GM21526 (cell line): Measurements from ENCODE around the gene NONO.
"Not testable (repeated sequence)": the region's sequence is repeated elsewhere in the genome, so short reads cannot be mapped to it uniquely, and the experiment has no call there.

ENCODE experiments used
- ATAC-seq: cut with Tn5 transposase; IDR thresholded peaks from one replicate; pipeline ENCODE4 v1.9.1; 2021; ENCODE audit warnings: moderate library complexity; ENCODE audit not compliant: unreplicated experiment, low FRiP score

NONO gene

DNA sequence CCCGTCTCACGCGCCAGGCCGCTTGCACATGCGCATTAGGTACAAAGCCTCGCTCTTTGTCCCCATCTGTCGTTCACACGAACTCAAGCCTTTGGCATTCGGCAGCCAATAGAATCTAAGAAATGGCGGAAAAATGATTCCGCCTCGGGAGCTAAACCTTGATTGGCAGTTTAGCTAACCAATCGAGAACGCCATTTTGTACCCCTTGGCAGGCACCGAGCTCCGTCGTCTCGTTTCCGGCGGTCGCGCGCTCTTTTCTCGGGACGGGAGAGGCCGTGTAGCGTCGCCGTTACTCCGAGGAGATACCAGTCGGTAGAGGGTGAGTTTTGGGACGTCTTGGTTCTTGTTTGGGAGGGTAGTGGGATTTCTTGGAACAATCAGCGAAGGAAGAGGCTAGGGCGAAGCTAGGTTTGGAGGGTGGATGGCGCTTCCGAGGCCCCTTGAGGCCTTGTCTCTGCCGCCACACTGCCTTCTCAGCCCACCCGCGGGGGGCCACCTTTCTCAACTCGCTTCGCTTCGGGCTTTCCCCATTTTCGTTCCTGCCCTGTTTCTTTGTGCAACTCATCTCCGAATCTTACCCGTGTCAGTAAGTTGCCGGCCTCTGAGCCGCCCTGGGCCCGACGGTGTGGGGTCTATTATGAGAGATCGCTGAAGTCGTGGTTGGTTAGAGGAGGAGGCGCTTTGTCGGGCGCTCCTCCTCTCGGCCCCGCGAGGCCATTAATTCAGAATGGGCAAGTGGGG lies at the start of gene NONO:
Gene NONO (plus strand): TSS at position 233 of the 741 bp plus-strand sequence. CDS start 7,003 bp downstream, outside the sequence.
- peak; percentile 71 for ATAC-seq

DNA sequence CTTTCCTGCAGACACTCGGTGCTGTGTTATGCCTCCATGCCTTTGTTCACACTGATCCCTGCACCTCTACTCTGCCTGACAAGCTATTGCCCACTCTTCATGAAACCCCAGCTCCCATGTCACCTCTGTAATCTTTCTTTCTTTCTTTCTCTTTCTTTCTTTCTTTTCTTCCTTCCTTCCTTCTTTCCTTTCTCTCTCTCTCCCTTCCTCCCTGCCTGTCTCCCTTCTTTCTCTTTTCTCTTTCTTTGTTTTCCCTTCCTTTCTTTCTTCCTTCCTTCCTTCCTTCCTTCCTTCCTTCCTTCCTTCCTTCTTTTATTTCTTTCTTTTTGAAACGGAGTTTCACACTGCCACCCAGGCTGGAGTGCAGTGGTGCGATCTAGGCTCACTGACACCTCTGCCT lies 48.0 kb upstream of the NONO start:
- no peak for ATAC-seq

DNA sequence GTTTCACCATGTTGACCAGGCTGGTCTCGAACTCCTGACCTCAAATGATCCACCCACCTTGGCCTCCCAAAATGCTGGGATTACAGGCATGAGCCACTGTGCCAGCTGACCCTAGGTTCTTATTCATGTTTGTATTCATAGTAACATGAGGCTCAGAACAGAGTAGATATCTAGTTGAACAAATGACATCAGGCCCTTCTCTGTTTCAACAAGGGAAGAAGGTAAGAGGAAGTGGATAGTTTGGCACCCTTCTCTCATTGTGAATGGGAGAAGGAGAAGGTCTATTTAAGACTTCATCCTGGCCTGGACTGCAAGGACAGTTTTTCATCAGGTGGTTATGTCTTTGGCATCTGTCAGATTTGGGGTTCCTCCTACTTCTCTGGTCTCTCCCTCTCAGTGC lies 46.6 kb upstream of the NONO start:
- ATAC-seq: no peak

- ATAC-seq: no peak
Observed at GRCh38 chrX:71239781-71240180, 43.7 kb upstream of the NONO start.

GRCh38 chrX:71241301-71241700 lies 42.1 kb upstream of the NONO start:
- no peak for ATAC-seq

- no peak for ATAC-seq
Observed at GRCh38 chrX:71244359-71245128, 38.9 kb upstream of the NONO start.

DNA sequence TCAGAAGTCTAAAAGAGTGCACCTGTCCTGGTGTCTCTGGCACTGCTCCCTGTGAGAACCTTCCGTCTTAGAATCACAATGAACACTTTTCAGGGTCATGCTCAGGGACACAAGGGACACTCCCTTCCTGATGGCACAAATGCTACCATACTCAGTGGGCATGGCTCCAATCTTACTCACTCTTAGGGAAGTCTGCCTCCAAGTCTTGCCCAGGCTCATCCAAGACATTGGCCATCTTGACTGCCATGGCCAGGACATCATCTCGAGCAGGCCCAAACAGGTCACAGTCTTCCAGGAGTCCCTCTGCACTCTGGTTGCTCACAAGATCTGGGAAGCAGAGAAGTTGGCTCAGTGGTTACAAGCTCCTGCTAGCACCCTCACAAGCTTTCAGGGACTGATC lies 38.3 kb upstream of the NONO start:
- no peak for ATAC-seq

DNA sequence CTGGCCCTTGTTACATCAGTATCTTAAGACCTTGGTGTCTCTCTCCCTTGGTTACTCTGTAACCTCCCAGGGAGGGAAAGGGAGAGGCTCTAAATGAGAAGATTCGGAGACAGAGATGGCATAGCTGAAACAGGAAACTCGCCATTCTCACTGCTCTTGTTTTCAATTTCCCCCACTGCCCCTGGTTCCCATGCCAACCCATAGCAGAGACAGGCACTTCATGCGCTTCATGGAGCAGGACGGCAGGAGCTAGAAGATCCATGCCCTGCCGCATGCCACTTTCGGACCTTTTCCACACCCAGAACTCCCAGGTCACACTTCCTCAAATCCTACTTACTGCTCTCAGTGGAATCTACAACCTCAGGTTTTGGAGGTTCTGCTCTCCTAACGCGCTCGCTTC lies 32.6 kb upstream of the NONO start:
- ATAC-seq: no peak

GRCh38 chrX:71251466-71251973 lies 31.9 kb upstream of the NONO start:
- ATAC-seq: no peak

DNA sequence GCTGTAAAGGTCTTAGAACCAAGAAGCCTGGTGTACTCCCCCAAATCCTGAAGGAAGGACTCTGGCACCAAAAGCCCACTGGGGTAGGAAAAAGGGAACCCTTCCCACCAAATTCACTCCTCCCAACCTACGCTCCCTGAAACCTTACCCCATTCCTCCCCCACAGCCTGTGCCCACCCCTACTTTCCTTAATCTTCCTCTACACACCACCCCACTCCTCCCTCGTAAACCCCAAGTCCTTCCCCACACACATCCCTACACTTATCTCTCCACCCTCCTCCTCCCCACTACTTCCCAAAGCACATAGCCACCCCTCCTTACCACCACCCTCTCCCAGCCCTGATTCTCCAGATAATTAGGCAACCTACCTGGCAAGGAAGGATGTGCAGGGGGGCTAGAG lies 31.2 kb upstream of the NONO start:
- no peak for ATAC-seq

DNA sequence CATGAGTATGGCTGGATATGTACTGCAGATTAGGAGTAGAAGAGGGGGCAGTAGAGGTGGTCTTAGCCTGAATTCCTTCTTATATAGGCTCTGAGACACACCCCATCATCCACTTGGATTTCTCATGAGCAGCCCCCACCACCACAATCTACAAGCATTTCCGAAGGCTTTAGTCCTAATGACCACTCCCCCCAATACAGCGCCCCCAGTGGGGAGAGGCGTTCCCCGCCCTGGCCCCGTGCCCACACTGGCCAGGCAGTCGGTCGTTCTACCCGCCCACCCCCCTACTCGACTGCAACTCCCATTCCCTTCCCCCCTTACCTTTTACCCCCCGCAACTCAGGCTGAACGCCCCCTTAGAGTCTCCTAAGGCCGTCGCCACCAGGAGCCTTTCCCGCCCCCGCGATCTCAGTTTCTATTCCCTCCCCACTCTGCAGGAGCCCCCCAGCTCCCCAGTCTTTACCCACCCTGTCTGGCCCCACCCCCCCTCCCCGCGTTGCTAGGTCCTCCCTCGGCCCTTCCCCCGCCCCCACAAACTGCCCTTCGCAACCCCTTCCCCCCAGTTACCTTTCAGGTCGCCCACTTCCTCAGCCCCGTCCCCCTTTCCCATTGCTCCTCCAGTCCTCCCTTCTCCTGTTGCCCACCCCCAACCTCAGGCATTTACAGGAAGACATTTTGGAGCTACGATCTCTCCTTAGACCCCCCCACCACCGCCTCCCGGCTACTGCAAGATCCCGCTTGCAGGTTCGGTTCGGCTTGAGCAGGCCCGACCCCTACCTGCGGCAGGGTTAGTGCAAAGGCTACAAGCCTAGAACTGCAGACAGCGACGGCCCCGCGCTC lies 30.0 kb upstream of the NONO start:
- no peak for ATAC-seq

DNA sequence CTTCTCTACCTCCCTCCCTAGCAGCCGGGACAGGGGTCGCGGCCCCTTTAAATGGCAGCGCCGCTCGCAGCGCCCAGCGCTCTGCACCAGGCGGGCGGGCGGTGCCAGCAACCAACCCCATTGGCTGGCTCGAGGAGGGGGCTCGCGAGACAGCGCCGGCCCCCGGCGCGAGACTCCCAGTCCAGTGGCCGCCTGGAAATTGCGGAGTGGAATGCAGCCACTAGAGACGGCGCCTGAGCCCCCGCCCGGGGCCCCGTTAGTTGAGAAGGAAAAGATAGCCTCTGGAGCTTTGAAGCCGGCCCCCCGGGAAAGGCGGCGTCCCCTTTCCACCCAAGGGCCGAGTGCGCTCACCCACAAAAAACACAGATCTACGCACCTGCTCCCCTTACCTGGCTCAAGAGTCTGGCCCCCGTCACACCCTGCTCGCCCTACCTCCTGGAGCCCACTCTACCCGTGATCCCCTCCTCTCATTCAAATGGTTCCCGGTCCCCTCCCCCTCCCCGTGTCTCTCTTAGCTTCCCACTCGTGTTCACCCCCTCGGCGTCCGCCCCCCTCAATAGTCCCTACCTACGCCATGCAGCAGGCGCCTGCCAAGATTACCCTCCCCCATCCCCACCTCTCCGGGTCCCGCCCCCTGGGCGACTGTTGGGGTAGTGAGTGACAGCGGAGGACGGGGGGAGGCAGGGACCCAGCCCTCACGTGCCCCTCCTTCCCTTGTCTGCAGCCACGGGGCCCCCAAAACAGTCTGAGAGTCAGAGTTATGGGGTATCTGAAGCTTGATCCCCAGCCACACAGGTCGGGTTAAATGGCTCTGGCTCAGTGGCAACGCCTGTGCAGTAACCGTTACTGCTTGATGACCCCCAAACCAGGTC lies 29.1 kb upstream of the NONO start, which contains the start of gene ZMYM3:
Gene ZMYM3 (minus strand): TSS at position 49 of the 872 bp plus-strand sequence. CDS start 885 bp downstream, outside the sequence.
- peak; percentile 77 for ATAC-seq

GRCh38 chrX:71256051-71256450 lies 27.4 kb upstream of the NONO start:
- ATAC-seq: no peak

DNA sequence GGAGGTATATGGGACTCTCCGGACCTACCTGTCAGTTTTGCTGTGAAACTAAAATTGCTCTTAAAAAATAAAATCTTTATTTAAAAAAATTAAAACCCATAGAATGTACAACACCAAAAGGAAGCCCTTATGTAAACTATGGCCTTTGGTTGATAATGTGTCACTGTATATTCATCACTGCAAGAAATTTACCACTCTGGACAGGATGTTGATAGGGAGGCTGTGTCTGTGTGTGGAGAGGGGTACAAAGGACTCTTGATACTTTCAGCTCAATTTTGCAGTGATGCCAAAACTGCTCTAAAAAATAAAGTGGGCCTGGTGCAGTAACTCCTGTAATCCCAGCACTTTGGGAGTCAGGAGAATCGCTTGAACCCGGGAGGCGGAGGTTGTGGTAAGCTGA lies 26.6 kb upstream of the NONO start:
- ATAC-seq: no peak

- not testable (repeated sequence) for ATAC-seq
Observed at GRCh38 chrX:71268624-71269023, 14.8 kb upstream of the NONO start.

DNA sequence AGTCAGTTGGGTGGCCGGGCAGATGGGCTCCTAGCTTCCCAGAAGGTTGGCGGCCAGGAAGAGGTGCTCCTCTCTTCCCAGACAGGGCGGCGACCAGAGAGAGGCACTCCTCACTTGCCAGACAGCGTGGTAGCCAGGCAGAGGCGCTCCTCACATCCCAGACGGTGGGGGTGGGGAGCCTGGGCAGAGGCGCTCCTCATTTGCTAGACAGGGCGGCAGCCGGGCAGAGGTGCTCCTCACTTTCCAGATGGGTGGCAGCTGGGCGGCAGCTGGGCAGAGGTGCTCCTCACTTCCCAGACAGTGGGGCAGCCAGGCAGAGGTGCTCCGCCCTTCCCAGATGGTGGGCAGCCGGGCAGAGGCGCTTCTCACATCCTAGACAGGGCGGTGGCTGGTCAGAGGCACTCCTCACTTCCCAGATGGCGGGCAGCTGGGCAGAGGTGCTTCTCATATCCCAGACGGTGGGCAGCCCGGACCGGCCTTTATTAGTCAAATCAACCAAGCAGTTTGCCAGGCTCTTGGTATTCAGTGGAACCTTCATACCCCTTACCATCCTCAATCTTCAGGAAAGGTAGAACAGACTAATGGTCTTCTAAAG lies 13.5 kb upstream of the NONO start:
- no peak for ATAC-seq

GRCh38 chrX:71272313-71272712 lies 11.1 kb upstream of the NONO start:
- not testable (repeated sequence) for ATAC-seq

DNA sequence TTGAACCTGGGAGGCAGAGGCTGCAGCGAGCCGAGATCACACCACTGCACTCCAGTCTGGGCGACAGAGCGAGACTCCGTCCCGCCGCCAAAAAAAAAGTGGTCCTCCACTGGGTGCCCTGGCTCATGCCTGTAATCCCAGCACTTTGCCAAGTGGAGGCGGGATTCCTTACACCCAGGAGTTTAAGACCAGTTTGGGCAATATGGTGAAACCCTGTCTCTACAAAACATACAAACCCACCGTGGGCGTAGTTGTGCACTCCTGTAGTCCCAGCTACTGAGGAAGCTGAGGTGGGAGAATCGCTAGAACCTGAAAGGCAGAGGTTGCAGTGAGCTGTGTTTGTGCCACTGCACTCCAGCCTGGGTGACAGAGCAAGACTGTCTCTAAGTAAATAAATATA lies 2.1 kb upstream of the NONO start:
- ATAC-seq: not testable (repeated sequence)
